Pancreas (tissue), 10 donors: ENCODE data around the gene KRT84. TPM values are rescaled to one million over a fixed set of nuclear protein-coding genes. Genes with fewer than 3 reads are reported as not detected.

Experiments
- ATAC-seq, 4 donors: fragments of 200-7000 bp; cut with Tn5 transposase; one replicate each; pipeline versions ENCODE4 v1.8.0 to v1.9.1; 2020; ENCODE audit warnings: mild to moderate bottlenecking in 4 of 4, moderate library complexity in 4 of 4
- DNase-seq, 6 donors: peaks; one replicate each; pipeline ENCODE4 v3.0.0-alpha.2; 2020
- FAIRE-seq: peaks from 2 replicates; lab custom pipeline; 2012; peaks lifted over from hg19 to GRCh38; lab: Jason Lieb, UNC
- H3K27ac ChIP-seq, 4 donors: fragments of 200-600 bp; sonication (generic); 1 replicate in 3 of 4; 2 replicates in 1 of 4; pipeline versions ENCODE4 v1.5.0 to v1.8.0; 2020
- H3K27me3 ChIP-seq, 4 donors: fragments of 200-600 bp; one replicate each; pipeline ENCODE4 v1.8.0; 2021
- H3K36me3 ChIP-seq, 3 donors: fragments of 200-600 bp; sonication (generic) in 1 of 3; one replicate each; pipeline versions ENCODE4 v1.5.0 to v1.8.0; 2020 to 2021
- H3K4me1 ChIP-seq, 3 donors: fragments of 200-600 bp; one replicate each; pipeline ENCODE4 v1.8.0; 2021
- H3K4me3 ChIP-seq, 4 donors: fragments of 200-600 bp; sonication (generic) in 2 of 4; one replicate each; pipeline versions ENCODE4 v1.5.0 to v1.8.0; 2020 to 2021
- H3K9me3 ChIP-seq, 4 donors: fragments of 200-600 bp; one replicate each; pipeline ENCODE4 v1.8.0; 2021
- CTCF ChIP-seq, 4 donors: fragments of 200-600 bp; sonication (generic) in 3 of 4; IDR thresholded peaks; one replicate each; pipeline versions ENCODE4 v1.5.0 to v1.8.0; 2021; ENCODE audit warnings: antibody characterized with exemption in 4 of 4
- WGBS, 2 donors: extraction: QIAGEN DNeasy Blood & Tissue Kit; methylation state at CpG; one replicate each; pipeline ENCODE4 v1.1.7; 2013; 5-methylcytosine and 5-hydroxymethylcytosine counted together
- intact Hi-C, 3 donors: fragments of 100-400 bp; cut with DNase I; formaldehyde crosslinking; loops; one replicate each; pipeline versions ENCODE4 v1.11.1 to v1.14.2; 2022
- polyA plus RNA-seq, 2 donors: library from polyadenylated mRNA; stranded (reverse); fragments of 200-250 nt; gene quantifications; one replicate each; pipeline ENCODE4 v1.2.3, GENCODE V29; 2013
- total RNA-seq, 6 donors: library from RNA; stranded (reverse); fragmentation: NEBNext Ultra II Directional in 4 of 6; extraction: Animal tissue kit (Norgen Biotek cat#: 25700) in 4 of 6; gene quantifications; one replicate each; pipeline versions ENCODE4 v1.2.1 to v1.2.4, GENCODE V29; 2021 to 2023
- donor health status: healthy with polysubstance abuse.
- donor health status: DM: no; HTN: no; CAD: no; lungs with moderate emphysema.
- donor health status: DM: no; HTN: no; CAD: no.
- donor health status: control.
- donor health status: control.
- donor health status: Bipolar disorder and iron deficiency.
- donor health status: DM: yes; HTN: yes; CAD: no.
- donor health status: DM: no; HTN: no; CAD: no.
- donor health status: DM: no; HTN: no; CAD: no.
- donor health status: DM: yes; HTN: yes; CAD: no.

KRT84 gene
- total and polyA plus RNA-seq, 8 donors, result not detected

- H3K4me1 ChIP-seq, result no peaks in the 10 kb centered on the region
- WGBS, 2 donors, result 71 to 85% methylated on average over 6 of the region's 6 CpGs
- TF ChIP-seq CTCF (IDR thresholded peaks at IDR 0.05), result no peak
- no peak overlapping the region for H3K27ac ChIP-seq
- H3K4me3 ChIP-seq, result no peak overlapping the region
- no peaks in the 10 kb centered on the region for H3K36me3 ChIP-seq
- no peak for DNase-seq
- H3K27me3 ChIP-seq, result no peaks in the 10 kb centered on the region
- intact Hi-C loops, result no loop called here
- ATAC-seq, result no peak
- FAIRE-seq, result no peak
- no peaks in the 10 kb centered on the region for H3K9me3 ChIP-seq
Measured at GRCh38 chr12:52432559-52433207, 47.2 kb upstream of the KRT84 start.

GRCh38 chr12:52428121-52428520 is 42.7 kb upstream of the KRT84 start:
- ATAC-seq (no peak), DNase-seq (no peak), FAIRE-seq (no peak)
- intact Hi-C loops, result no loop called here
- Histone ChIP-seq H3K27ac (no peak overlapping the region), H3K4me3 (no peak overlapping the region), H3K36me3 (no peaks in the 10 kb centered on the region), H3K9me3 (no peaks in the 10 kb centered on the region), H3K4me1 (no peaks in the 10 kb centered on the region), H3K27me3 (no peaks in the 10 kb centered on the region)
- TF ChIP-seq CTCF (IDR thresholded peaks at IDR 0.05), result no peak
- 78 to 87% methylated on average over 10 of the region's 10 CpGs for WGBS, 2 donors

GRCh38 chr12:52427083-52427482 is 41.6 kb upstream of the KRT84 start:
- DNase-seq (no peak), FAIRE-seq (no peak), ATAC-seq (no peak)
- no peaks in the 10 kb centered on the region for H3K36me3 ChIP-seq
- no peaks in the 10 kb centered on the region for H3K9me3 ChIP-seq
- no peaks in the 10 kb centered on the region for H3K4me1 ChIP-seq
- intact Hi-C loops, result no loop called here
- WGBS, 2 donors, result 84 to 90% methylated on average over 1 of the region's 1 CpG
- no peaks in the 10 kb centered on the region for H3K27me3 ChIP-seq
- no peak overlapping the region for H3K4me3 ChIP-seq
- H3K27ac ChIP-seq, result no peak overlapping the region
- TF ChIP-seq CTCF (IDR thresholded peaks at IDR 0.05), result no peak

- no peaks in the 10 kb centered on the region for H3K9me3 ChIP-seq
- WGBS, 2 donors, result 88% methylated on average over 2 of the region's 2 CpGs
- no peak overlapping the region for H3K27ac ChIP-seq
- DNase-seq (no peak), ATAC-seq (no peak), FAIRE-seq (no peak)
- no peaks in the 10 kb centered on the region for H3K27me3 ChIP-seq
- no peaks in the 10 kb centered on the region for H3K4me1 ChIP-seq
- no peak overlapping the region for H3K4me3 ChIP-seq
- no peak for TF ChIP-seq CTCF (IDR thresholded peaks at IDR 0.05)
- intact Hi-C loops, result no loop called here
- H3K36me3 ChIP-seq, result no peaks in the 10 kb centered on the region
Measured at GRCh38 chr12:52426034-52426433, 40.6 kb upstream of the KRT84 start.

- Histone ChIP-seq H3K27ac (no peak overlapping the region), H3K4me3 (no peak overlapping the region), H3K27me3 (no peaks in the 10 kb centered on the region), H3K36me3 (no peaks in the 10 kb centered on the region), H3K9me3 (no peaks in the 10 kb centered on the region), H3K4me1 (no peaks in the 10 kb centered on the region)
- FAIRE-seq (no peak), ATAC-seq (no peak), DNase-seq (no peak)
- intact Hi-C loops, result no loop called here
- no peak for TF ChIP-seq CTCF (IDR thresholded peaks at IDR 0.05)
- WGBS, 2 donors, result 82 to 83% methylated on average over 5 of the region's 5 CpGs
Measured at GRCh38 chr12:52425466-52425865, 40.0 kb upstream of the KRT84 start.
